HEK293 (cell line): Measurements from ENCODE around the gene PROB1.

ENCODE experiments used
- KLF10 ChIP-seq: fragments of 450-650 bp; IDR thresholded peaks from 2 replicates; pipeline ENCODE4 v1.5.1; 2018; ENCODE audit warnings: missing biosample characterization, mild to moderate bottlenecking, missing genetic modification characterization
- MYNN ChIP-seq: fragments of 450-650 bp; formaldehyde crosslinking; IDR thresholded peaks from 2 replicates; pipeline ENCODE4 v1.5.1; 2016; ENCODE audit warnings: missing biosample characterization, missing genetic modification characterization, borderline replicate concordance
- SALL2 ChIP-seq: fragments of 450-650 bp; formaldehyde crosslinking; IDR thresholded peaks from 2 replicates; pipeline ENCODE4 v1.5.0; 2017; ENCODE audit warnings: missing biosample characterization, mild to moderate bottlenecking, missing genetic modification characterization, borderline replicate concordance
- SP7 ChIP-seq: fragments of 450-650 bp; formaldehyde crosslinking; IDR thresholded peaks from 2 replicates; pipeline ENCODE4 v1.5.1; 2016; ENCODE audit warnings: missing biosample characterization, missing genetic modification characterization
- ZFP69B ChIP-seq: fragments of 450-650 bp; formaldehyde crosslinking; IDR thresholded peaks from 2 replicates; pipeline ENCODE4 v1.5.1; 2016; ENCODE audit warnings: missing biosample characterization, missing genetic modification characterization
- ZNF10 ChIP-seq: fragments of 450-650 bp; formaldehyde crosslinking; IDR thresholded peaks from 2 replicates; pipeline ENCODE4 v1.5.1; 2017; ENCODE audit warnings: missing biosample characterization, missing genetic modification characterization
- ZNF132 ChIP-seq: fragments of 450-650 bp; formaldehyde crosslinking; IDR thresholded peaks from 2 replicates; pipeline ENCODE4 v1.5.1; 2017; ENCODE audit warnings: missing biosample characterization, missing genetic modification characterization, borderline replicate concordance
- ZNF157 ChIP-seq: fragments of 450-650 bp; formaldehyde crosslinking; IDR thresholded peaks from 2 replicates; pipeline ENCODE4 v1.5.1; 2016; ENCODE audit warnings: missing biosample characterization, missing genetic modification characterization
- ZNF335 ChIP-seq: fragments of 450-650 bp; formaldehyde crosslinking; conservative IDR thresholded peaks from 2 replicates; pipeline ENCODE4 v1.5.1; 2016; ENCODE audit warnings: missing biosample characterization, missing genetic modification characterization
- ZNF404 ChIP-seq: fragments of 450-650 bp; formaldehyde crosslinking; IDR thresholded peaks from 2 replicates; pipeline ENCODE4 v1.5.1; 2017; ENCODE audit warnings: missing biosample characterization, missing genetic modification characterization
- ZNF596 ChIP-seq: fragments of 450-650 bp; IDR thresholded peaks from 2 replicates; pipeline ENCODE4 v1.5.0; 2018; ENCODE audit warnings: missing biosample characterization, mild to moderate bottlenecking, missing genetic modification characterization, moderate library complexity
- ZNF610 ChIP-seq: fragments of 450-650 bp; formaldehyde crosslinking; IDR thresholded peaks from 2 replicates; pipeline ENCODE4 v1.5.1; 2016; ENCODE audit warnings: missing biosample characterization, missing genetic modification characterization, borderline replicate concordance
- ZNF76 ChIP-seq: fragments of 450-650 bp; formaldehyde crosslinking; IDR thresholded peaks from 2 replicates; pipeline ENCODE4; 2016; ENCODE audit warnings: low read depth, missing biosample characterization, missing genetic modification characterization, borderline replicate concordance
- ZNF837 ChIP-seq: fragments of 450-650 bp; formaldehyde crosslinking; IDR thresholded peaks from 2 replicates; pipeline ENCODE4 v1.5.1; 2016; ENCODE audit warnings: missing biosample characterization, missing genetic modification characterization
- ZSCAN16 ChIP-seq: fragments of 450-650 bp; formaldehyde crosslinking; IDR thresholded peaks from 2 replicates; pipeline ENCODE4 v1.5.1; 2016; ENCODE audit warnings: missing biosample characterization, missing genetic modification characterization
- ZSCAN23 ChIP-seq: fragments of 450-650 bp; formaldehyde crosslinking; IDR thresholded peaks from 2 replicates; pipeline ENCODE4 v1.5.1; 2016; ENCODE audit warnings: missing biosample characterization, missing genetic modification characterization
- TF ChIP-seq, protein P1 (sequence below): fragments of 450-650 bp; formaldehyde crosslinking; IDR thresholded peaks from 2 replicates; pipeline ENCODE4 v1.5.1; 2016; ENCODE audit warnings: missing biosample characterization, missing genetic modification characterization
- TF ChIP-seq, protein P2 (sequence below): fragments of 450-650 bp; formaldehyde crosslinking; optimal IDR thresholded peaks from 2 replicates; pipeline ENCODE3; 2016; ENCODE audit warnings: missing biosample characterization, mild to moderate bottlenecking, missing genetic modification characterization
- TF ChIP-seq, protein P3 (sequence below): fragments of 450-650 bp; formaldehyde crosslinking; IDR thresholded peaks from 2 replicates; pipeline ENCODE4 v1.5.1; 2017; ENCODE audit warnings: missing biosample characterization, missing genetic modification characterization
- TF ChIP-seq, protein P4 (sequence below): fragments of 450-650 bp; formaldehyde crosslinking; IDR thresholded peaks from 2 replicates; pipeline ENCODE4 v1.5.1; 2017; ENCODE audit warnings: missing biosample characterization, missing genetic modification characterization
- TF ChIP-seq, protein P5 (sequence below): fragments of 450-650 bp; formaldehyde crosslinking; IDR thresholded peaks from 2 replicates; pipeline ENCODE4 v1.5.1; 2016; ENCODE audit warnings: missing biosample characterization, missing genetic modification characterization
- TF ChIP-seq, protein P6 (sequence below): fragments of 450-650 bp; formaldehyde crosslinking; IDR thresholded peaks from 2 replicates; pipeline ENCODE4 v1.5.1; 2016; ENCODE audit warnings: missing biosample characterization, missing genetic modification characterization
- TF ChIP-seq, protein P7 (sequence below): fragments of 450-650 bp; formaldehyde crosslinking; conservative IDR thresholded peaks from 2 replicates; pipeline ENCODE4 v1.5.1; 2016; ENCODE audit warnings: low read depth, missing biosample characterization, missing genetic modification characterization

PROB1 gene

DNA sequence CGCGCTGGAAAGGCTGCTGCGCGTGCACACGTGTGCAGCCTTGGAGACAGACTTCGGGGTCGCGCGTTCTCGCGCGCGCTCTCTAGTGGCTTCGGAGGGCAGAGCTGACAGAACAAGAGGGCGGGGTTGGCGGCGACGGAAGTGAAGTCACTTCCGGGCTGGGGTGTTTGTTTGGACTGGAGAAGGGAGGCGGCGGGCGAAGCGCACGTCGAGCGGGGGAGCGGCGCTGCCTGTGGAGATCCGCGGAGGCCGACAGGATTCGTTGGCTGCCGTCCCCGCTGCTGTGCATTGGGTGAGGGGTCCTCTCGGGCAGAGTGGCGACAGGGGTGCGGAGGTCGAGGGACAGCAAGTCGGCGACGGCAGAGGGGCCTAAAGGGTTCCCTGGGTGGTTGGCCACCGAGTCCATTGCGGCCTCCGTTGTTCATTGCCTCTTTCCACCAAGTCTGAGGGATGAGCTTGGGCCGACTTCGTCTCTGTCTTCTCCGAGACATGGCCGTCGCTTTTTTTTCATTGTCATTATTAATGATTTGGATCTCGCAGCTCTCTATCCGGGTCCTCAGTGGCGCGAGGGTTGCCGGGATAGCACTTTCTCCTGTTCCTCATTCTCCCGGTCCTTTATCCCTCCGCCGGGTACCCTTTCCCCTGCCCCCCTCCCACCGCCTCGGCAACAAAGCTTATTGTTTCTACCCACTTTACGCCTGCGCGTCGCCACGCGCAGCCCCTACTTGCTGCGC lies 53.0 kb downstream of the PROB1 start, which contains the start of gene PAIP2 (continued):
- peak; percentile 75 for TF ChIP-seq KLF10 (tag by site-specific recombination)
- TF ChIP-seq, protein P1, sequence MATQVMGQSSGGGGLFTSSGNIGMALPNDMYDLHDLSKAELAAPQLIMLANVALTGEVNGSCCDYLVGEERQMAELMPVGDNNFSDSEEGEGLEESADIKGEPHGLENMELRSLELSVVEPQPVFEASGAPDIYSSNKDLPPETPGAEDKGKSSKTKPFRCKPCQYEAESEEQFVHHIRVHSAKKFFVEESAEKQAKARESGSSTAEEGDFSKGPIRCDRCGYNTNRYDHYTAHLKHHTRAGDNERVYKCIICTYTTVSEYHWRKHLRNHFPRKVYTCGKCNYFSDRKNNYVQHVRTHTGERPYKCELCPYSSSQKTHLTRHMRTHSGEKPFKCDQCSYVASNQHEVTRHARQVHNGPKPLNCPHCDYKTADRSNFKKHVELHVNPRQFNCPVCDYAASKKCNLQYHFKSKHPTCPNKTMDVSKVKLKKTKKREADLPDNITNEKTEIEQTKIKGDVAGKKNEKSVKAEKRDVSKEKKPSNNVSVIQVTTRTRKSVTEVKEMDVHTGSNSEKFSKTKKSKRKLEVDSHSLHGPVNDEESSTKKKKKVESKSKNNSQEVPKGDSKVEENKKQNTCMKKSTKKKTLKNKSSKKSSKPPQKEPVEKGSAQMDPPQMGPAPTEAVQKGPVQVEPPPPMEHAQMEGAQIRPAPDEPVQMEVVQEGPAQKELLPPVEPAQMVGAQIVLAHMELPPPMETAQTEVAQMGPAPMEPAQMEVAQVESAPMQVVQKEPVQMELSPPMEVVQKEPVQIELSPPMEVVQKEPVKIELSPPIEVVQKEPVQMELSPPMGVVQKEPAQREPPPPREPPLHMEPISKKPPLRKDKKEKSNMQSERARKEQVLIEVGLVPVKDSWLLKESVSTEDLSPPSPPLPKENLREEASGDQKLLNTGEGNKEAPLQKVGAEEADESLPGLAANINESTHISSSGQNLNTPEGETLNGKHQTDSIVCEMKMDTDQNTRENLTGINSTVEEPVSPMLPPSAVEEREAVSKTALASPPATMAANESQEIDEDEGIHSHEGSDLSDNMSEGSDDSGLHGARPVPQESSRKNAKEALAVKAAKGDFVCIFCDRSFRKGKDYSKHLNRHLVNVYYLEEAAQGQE (tag by site-specific recombination), result peak; percentile 77
- TF ChIP-seq ZNF404 (tag by site-specific recombination), result no peak
- TF ChIP-seq, protein P2, sequence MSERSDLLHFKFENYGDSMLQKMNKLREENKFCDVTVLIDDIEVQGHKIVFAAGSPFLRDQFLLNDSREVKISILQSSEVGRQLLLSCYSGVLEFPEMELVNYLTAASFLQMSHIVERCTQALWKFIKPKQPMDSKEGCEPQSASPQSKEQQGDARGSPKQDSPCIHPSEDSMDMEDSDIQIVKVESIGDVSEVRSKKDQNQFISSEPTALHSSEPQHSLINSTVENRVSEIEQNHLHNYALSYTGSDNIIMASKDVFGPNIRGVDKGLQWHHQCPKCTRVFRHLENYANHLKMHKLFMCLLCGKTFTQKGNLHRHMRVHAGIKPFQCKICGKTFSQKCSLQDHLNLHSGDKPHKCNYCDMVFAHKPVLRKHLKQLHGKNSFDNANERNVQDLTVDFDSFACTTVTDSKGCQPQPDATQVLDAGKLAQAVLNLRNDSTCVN (tag by site-specific recombination), result peak; percentile 99
- TF ChIP-seq ZNF610 (tag by site-specific recombination), result peak; percentile 96
- TF ChIP-seq, protein P3, sequence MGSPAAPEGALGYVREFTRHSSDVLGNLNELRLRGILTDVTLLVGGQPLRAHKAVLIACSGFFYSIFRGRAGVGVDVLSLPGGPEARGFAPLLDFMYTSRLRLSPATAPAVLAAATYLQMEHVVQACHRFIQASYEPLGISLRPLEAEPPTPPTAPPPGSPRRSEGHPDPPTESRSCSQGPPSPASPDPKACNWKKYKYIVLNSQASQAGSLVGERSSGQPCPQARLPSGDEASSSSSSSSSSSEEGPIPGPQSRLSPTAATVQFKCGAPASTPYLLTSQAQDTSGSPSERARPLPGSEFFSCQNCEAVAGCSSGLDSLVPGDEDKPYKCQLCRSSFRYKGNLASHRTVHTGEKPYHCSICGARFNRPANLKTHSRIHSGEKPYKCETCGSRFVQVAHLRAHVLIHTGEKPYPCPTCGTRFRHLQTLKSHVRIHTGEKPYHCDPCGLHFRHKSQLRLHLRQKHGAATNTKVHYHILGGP, result no peak
- TF ChIP-seq, protein P4, sequence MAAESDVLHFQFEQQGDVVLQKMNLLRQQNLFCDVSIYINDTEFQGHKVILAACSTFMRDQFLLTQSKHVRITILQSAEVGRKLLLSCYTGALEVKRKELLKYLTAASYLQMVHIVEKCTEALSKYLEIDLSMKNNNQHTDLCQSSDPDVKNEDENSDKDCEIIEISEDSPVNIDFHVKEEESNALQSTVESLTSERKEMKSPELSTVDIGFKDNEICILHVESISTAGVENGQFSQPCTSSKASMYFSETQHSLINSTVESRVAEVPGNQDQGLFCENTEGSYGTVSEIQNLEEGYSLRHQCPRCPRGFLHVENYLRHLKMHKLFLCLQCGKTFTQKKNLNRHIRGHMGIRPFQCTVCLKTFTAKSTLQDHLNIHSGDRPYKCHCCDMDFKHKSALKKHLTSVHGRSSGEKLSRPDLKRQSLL (tag by site-specific recombination), result peak; percentile 25; the same call in 1 of the 2 replicates
- peak; percentile 77; the same call in 1 of the 2 replicates for TF ChIP-seq ZSCAN16 (tag by site-specific recombination)
- no peak for TF ChIP-seq ZNF596 (tag by site-specific recombination)
- TF ChIP-seq, protein P5, sequence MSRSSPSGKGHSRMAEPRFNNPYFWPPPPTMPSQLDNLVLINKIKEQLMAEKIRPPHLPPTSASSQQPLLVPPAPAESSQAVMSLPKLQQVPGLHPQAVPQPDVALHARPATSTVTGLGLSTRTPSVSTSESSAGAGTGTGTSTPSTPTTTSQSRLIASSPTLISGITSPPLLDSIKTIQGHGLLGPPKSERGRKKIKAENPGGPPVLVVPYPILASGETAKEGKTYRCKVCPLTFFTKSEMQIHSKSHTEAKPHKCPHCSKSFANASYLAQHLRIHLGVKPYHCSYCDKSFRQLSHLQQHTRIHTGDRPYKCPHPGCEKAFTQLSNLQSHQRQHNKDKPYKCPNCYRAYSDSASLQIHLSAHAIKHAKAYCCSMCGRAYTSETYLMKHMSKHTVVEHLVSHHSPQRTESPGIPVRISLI (tag by site-specific recombination), result peak; percentile 100
- TF ChIP-seq ZFP69B (tag by site-specific recombination), result peak; percentile 85
- TF ChIP-seq ZSCAN23 (tag by site-specific recombination), result peak; percentile 98
- TF ChIP-seq, protein P6, sequence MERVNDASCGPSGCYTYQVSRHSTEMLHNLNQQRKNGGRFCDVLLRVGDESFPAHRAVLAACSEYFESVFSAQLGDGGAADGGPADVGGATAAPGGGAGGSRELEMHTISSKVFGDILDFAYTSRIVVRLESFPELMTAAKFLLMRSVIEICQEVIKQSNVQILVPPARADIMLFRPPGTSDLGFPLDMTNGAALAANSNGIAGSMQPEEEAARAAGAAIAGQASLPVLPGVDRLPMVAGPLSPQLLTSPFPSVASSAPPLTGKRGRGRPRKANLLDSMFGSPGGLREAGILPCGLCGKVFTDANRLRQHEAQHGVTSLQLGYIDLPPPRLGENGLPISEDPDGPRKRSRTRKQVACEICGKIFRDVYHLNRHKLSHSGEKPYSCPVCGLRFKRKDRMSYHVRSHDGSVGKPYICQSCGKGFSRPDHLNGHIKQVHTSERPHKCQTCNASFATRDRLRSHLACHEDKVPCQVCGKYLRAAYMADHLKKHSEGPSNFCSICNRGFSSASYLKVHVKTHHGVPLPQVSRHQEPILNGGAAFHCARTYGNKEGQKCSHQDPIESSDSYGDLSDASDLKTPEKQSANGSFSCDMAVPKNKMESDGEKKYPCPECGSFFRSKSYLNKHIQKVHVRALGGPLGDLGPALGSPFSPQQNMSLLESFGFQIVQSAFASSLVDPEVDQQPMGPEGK (tag by site-specific recombination), result peak; percentile 90
- 0 out of 2 replicates have a peak, but pooled peaks have one; percentile 60 for TF ChIP-seq ZNF837 (tag by site-specific recombination)
- peak; percentile 95 for TF ChIP-seq SP7 (tag by site-specific recombination)
- peak; percentile 90 for TF ChIP-seq ZNF76
- TF ChIP-seq SALL2 (tag by site-specific recombination), result no peak
- no peak for TF ChIP-seq ZNF132 (tag by site-specific recombination)
- TF ChIP-seq ZNF157 (tag by site-specific recombination), result 0 out of 2 replicates have a peak, but pooled peaks have one; percentile 10
- no peak for TF ChIP-seq ZNF10 (tag by site-specific recombination)
- TF ChIP-seq, protein P7, sequence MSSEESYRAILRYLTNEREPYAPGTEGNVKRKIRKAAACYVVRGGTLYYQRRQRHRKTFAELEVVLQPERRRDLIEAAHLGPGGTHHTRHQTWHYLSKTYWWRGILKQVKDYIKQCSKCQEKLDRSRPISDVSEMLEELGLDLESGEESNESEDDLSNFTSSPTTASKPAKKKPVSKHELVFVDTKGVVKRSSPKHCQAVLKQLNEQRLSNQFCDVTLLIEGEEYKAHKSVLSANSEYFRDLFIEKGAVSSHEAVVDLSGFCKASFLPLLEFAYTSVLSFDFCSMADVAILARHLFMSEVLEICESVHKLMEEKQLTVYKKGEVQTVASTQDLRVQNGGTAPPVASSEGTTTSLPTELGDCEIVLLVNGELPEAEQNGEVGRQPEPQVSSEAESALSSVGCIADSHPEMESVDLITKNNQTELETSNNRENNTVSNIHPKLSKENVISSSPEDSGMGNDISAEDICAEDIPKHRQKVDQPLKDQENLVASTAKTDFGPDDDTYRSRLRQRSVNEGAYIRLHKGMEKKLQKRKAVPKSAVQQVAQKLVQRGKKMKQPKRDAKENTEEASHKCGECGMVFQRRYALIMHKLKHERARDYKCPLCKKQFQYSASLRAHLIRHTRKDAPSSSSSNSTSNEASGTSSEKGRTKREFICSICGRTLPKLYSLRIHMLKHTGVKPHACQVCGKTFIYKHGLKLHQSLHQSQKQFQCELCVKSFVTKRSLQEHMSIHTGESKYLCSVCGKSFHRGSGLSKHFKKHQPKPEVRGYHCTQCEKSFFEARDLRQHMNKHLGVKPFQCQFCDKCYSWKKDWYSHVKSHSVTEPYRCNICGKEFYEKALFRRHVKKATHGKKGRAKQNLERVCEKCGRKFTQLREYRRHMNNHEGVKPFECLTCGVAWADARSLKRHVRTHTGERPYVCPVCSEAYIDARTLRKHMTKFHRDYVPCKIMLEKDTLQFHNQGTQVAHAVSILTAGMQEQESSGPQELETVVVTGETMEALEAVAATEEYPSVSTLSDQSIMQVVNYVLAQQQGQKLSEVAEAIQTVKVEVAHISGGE (tag by site-specific recombination), result peak; percentile 93
- peak; percentile 66 for TF ChIP-seq MYNN
- peak; percentile 99 for TF ChIP-seq ZNF335 (tag by site-specific recombination)
